ENCODE results near the gene SPRN.
"Not testable (repeated sequence)": the region's sequence is repeated elsewhere in the genome, so short reads cannot be mapped to it uniquely, and the experiment has no call there.

Gene SPRN

GRCh38 chr10:133439517-133440461, 15.4 kb upstream of the SPRN start:
- no peak for DNase-seq

DNA sequence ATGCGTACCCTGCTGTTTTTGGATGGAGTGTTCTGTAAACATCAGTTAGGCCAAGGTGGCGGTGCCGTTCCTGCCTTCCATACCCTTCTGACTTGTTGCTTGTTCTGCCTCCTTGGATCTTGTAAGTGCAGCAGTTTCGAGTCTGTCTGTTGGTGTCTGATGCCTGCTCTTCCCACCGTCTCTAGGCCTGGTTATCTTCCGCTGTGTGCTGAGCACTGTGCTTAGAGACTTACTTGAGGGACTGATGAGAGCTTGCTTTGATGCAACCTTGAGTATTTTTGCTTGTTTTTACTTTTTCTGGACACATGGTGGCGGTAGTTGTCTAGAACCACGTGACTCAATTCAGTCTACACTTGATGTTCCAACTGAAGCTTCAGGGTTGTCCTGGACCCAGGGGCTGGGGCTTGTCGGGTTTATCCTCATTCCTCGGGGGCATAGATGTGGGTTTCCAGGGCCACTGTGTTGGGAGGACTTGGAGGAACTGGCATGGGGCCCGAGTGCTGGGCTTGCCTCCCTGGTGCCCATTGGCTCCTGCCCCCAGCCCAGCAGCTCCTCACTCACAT, 14.4 kb upstream of the SPRN start:
- DNase-seq: peak; percentile 56

DNA sequence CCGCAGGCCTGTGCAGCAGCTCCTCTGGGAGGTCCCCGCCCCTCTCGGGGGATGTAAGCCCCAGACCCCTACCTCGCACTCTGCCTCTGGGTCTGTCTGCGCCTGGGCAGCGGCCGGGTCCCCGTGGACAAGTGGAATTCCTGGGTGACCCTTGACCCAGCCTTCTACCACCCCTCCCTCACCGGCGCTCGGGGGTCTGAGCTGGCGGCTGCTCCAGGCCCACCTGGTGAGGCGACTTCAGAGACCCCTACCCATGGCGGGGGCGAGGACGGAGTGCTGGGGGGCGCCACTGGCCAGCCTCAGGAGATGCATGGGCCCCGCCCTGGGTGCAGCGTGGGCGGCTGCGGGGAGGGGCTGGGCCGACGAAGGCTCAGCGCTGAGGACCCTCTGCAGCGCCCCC, 8.4 kb upstream of the SPRN start:
- DNase-seq: not testable (repeated sequence)

DNA sequence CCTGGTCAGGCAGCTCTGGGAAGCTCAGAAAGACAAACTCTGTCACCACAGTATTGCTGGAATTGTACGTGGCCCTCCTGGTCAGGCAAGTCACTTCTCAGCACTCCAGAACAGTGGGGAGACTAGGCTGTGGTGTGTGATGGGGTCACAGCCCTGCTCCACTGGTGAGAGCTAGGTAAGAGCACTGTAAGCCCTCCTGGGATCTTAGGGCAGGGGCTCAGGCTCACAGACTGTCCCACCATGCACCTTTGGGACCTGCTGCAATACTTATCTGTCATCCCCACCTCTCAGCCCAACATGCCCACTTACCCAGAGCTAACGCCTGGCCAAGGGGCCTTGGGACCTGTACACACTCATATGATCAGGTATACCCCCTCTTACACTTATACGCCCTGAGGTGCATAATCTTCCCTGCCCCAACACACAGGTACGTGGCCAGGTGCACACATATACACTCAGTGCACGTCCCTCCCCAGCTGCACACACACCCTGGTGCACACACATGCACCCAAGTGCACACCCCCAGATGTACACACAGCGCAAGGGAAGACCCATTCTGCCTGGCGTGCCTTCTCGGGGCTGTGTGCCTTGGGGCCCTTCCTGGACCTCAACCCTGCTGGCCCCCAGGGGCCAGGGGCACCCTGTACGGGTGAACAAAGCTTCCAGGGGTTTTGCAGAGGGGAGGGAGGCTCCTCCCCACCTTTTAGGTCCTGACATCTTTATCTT, 7.6 kb upstream of the SPRN start:
- DNase-seq: not testable (repeated sequence)

DNA sequence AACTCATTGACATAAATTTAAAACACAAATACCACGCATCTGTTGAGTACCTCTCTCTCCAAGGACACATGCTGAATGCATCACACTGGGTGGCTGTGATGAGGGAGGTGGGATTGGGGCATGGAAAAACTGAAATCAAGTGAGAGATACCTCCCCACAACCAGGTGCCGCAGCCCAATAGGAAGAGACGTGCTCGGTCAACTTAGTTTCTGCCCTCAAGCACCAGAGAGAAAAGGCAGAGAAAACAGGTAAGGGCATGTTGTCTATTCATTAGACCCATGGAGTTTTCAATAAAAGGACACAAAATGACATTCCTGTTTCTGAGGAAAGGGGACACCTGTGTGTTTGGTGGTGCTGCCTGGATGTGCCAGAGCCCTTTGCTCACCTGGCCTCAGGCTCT, 5.1 kb upstream of the SPRN start:
- DNase-seq: not testable (repeated sequence)

GRCh38 chr10:133424102-133424501, 323 bp downstream of the SPRN start:
- DNase-seq: not testable (repeated sequence)

DNA sequence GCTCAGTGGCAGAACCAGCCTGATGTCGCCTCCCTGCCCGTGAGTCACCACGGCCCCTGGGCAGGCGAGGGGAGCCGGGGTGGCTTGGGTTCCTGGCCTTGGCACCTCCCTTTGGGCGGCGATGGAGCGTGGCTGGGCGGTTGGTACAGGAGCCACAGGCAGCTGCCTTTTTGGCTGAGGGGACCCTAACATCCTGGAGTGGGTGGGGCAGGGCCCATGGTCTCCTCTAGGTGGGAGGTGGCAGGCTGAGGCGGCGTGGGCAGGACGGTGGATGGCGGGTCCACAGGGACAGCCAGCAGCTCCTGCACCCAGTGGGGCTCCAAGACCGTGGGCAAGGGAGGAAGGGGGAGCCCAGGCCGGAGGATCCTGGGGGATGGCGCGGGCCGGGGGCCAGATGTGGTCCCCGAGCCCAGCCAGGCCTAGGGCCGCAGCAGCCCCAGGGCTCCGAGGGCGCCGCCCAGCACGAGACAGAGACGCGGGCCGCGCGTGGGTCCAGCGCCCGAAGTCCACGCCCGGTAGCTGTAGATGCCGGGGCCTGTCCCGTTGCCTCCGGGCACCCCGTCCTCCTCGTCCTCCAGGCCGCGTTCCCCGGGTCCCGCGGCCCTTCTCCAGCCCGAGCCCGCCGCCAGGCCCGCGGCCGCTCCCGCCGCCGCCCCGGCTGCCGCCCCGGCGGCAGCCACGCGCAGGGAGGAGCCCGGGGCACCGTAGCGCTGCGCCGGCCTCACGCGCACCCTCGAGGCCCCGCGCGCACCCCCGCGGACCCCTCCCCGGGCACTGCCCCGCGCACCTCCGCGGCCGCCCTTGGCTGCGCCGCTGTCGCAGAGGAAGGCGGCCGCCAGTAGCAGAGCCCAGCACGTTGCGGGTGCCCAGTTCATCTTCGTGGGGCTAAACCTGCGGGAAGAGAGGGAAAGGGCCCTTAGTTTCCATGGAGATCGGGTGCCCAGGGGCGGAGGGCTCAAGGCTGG, 1.3 kb downstream of the SPRN start:
- DNase-seq: no peak

GRCh38 chr10:133422223-133422806, 2.1 kb downstream of the SPRN start:
- DNase-seq: no peak

DNA sequence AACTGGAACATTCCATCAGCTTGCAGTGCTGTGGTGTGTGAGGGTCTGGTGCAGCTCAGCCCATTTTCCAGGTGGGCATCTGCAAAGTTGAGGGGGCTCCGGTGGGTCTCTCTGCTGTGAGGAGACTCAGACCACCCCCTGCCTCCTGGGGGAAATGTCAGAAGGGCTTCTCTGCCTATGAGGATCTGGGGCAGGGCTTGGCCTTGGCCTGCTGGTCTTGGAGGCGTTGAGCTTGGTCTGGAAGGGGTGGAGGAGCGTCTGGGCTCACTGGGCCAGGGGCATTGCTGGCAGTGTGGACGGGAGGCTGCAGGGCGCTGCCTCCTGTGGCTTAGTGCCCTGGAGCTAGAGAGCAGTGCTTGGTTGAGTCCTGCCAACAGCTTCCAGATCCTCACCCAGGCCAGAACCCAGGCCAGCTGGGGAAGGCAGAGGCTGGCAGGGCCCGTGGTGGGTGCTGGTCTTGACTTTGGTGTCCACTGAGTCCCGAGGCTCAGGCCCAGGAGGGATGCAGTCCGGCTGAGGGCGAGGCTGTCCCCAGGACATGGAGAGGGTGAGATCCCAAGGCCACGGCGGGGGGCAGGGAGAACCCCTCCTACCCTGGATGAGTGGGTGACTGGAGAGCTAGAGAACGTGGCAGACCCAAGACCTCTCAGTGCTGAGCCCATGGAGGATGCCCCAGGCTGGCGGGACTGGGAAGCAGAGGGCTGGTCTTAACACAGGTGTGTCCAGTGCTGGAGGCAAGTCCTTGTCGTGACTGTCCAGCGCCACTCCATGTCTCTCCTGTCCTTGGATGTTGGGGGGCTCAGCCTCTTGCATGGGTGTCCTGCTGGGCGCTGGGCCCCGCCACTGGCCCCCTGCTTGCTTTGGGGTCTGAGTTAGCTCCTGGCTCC, 2.8 kb downstream of the SPRN start:
- DNase-seq: no peak

GRCh38 chr10:133420579-133420978, 3.8 kb downstream of the SPRN start:
- DNase-seq: no peak

DNA sequence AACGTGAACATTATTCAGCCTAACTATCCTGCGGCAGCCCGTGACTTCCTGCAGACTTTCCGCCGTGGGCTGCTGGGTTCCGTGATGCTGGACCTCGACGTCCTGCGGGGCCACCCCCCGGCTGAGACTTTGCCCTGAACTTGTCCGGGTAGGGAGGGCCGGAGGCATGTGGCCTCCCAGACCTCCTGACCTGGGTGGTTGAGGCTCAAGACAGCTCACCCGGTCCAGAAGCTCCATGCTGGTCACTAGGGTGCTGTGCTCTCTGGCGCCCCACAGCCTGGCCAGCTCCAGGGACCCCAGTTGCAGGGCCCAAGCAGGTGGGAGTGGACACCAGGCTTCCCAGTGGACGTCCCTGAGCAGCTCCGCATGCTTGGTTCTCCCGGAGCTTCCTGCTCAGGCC, 4.4 kb downstream of the SPRN start:
- no peak for DNase-seq

- no peak for DNase-seq
These were observed 5.0 kb downstream of the SPRN start for GRCh38 chr10:133419211-133419950.

GRCh38 chr10:133418289-133418993, 6.0 kb downstream of the SPRN start:
- DNase-seq: no peak

- no peak for DNase-seq
These were observed 8.7 kb downstream of the SPRN start for GRCh38 chr10:133415752-133416151.

DNA sequence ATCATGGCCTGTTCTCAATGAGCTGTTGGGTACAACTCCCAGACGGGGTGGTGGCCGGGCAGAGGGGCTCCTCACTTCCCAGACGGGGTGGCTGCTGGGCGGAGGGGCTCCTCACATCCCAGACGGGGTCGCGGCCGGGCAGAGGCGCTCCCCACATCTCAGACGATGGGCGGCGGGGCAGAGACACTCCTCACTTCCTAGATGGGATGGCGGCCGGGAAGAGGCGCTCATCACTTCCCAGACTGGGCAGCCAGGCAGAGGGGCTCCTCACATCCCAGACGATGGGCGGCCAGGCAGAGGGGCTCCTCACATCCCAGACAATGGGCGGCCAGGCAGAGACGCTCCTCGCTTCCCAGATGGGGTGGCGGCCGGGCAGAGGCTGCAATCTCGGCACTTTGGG, 10.0 kb downstream of the SPRN start:
- not testable (repeated sequence) for DNase-seq

- DNase-seq: no peak
These were observed 12.1 kb downstream of the SPRN start for GRCh38 chr10:133412381-133412711.

GRCh38 chr10:133411523-133412380, 12.7 kb downstream of the SPRN start:
- DNase-seq: no peak

GRCh38 chr10:133405844-133406527, 18.4 kb downstream of the SPRN start:
- no peak for DNase-seq

All from activated CD8-positive, alpha-beta memory T cell treated with anti-CD3 and anti-CD28 coated beads for 24 hours (primary cell).